Endothelial cell of umbilical vein (primary cell): ENCODE measurements around the gene EPB41L4B.

Experiments used
- FOS ChIP-seq: IDR thresholded peaks from 2 replicates; pipeline ENCODE4 v1.6.1; 2011; ENCODE audit warnings: mild to moderate bottlenecking, low read length, moderate library complexity, borderline replicate concordance; ENCODE audit not compliant: insufficient read depth
- GATA2 ChIP-seq: IDR thresholded peaks from 2 replicates; pipeline ENCODE4 v1.7.0; 2011; ENCODE audit warnings: low read depth, mild to moderate bottlenecking, moderate library complexity, mixed read lengths, low read length; ENCODE audit not compliant: insufficient read length, insufficient read depth
- MYC ChIP-seq: IDR thresholded peaks from one replicate; pipeline ENCODE4 v1.6.1; 2011; ENCODE audit warnings: mild to moderate bottlenecking, low read depth, low read length
- POLR2A ChIP-seq: IDR thresholded peaks from 2 replicates; pipeline ENCODE4 v1.6.1; 2012; ENCODE audit warnings: low read depth, mild to moderate bottlenecking, control low read depth, low read length
- TF ChIP-seq, protein P1 (sequence below), 2 donors: IDR thresholded peaks; 1 replicate in 1 of 2; 2 replicates in 1 of 2; pipeline ENCODE4 v1.5.1; 2011; ENCODE audit warnings: low read length in 2 of 2, mild to moderate bottlenecking in 2 of 2, moderate library complexity in 2 of 2, control low read depth in 1 of 2, inconsistent platforms in 1 of 2, low read depth in 1 of 2; ENCODE audit not compliant: insufficient read depth in 1 of 2; ENCODE audit errors: extremely low read depth in 1 of 2

DNA sequence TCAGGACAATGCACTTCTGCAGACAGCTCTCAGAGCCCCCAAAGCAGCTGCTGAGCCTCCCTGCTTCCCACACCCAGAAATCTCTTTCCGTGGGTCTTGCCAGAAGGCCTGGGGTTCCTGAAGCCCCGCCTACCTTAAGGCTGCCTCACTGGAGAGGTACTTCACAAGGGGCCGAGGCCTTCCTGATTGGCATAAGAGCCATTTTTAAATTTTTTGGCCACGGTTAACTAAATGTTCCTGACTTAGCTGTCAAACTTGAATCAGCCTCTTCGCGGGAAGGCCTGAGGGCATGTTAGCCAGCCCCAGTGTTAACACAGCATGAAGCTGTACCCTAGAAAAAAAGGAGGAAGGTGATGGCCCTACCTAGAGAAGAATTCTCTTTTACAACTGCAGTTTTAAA, 20.7 kb upstream of the EPB41L4B start:
- TF ChIP-seq, protein P1, sequence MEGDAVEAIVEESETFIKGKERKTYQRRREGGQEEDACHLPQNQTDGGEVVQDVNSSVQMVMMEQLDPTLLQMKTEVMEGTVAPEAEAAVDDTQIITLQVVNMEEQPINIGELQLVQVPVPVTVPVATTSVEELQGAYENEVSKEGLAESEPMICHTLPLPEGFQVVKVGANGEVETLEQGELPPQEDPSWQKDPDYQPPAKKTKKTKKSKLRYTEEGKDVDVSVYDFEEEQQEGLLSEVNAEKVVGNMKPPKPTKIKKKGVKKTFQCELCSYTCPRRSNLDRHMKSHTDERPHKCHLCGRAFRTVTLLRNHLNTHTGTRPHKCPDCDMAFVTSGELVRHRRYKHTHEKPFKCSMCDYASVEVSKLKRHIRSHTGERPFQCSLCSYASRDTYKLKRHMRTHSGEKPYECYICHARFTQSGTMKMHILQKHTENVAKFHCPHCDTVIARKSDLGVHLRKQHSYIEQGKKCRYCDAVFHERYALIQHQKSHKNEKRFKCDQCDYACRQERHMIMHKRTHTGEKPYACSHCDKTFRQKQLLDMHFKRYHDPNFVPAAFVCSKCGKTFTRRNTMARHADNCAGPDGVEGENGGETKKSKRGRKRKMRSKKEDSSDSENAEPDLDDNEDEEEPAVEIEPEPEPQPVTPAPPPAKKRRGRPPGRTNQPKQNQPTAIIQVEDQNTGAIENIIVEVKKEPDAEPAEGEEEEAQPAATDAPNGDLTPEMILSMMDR (IDR thresholded peaks at IDR 0.05; ENCODE audit: extremely low read depth in 1 of 2, insufficient read depth in 1 of 2, low read depth in 1 of 2, low read length in 2 of 2), result no peak
- TF ChIP-seq POLR2A, result no peak
- TF ChIP-seq FOS, result no peak
- no peak for TF ChIP-seq MYC
- no peak for TF ChIP-seq GATA2
